ENCODE data around the gene PDE4B.
"Not testable (repeated sequence)": the region's sequence is repeated elsewhere in the genome, so short reads cannot be mapped to it uniquely, and the experiment has no call there.

PDE4B gene

DNA sequence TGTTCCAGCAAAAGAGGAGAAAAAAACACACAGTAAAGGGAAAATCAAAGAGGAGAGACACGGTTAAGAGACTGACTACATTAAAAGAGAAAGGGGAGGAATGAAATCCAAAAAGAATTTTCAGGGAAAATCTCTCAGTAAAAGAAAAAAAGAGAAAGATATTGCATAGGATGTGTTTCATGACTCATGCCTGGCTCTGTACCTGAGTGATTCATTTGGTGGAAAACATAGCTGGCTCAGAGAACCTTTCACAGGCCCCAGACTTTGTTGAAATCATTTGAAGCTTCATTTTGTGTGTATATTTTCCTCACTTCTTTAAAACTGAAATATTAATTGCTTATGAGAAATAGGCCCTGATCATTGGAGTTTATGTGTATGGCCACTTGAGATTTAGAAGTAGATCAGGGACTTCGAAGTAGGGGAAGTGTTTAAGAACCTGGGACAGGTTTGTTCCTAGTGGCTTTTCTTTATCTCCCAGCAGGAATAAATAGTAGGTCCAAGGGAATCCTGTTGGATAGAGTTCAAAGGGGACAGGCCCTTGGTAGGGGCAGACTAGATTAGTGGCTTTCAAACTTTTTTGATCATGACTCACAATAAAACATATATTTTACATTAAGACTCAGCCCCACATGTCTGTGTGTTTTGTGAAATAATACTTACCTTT is 502.1 kb downstream of the PDE4B start:
- no peak for DNase-seq

GRCh38 chr1:66295803-66296202 is 503.1 kb downstream of the PDE4B start:
- DNase-seq = no peak

- no peak for DNase-seq
Observed at GRCh38 chr1:66296370-66296769, 503.7 kb downstream of the PDE4B start.

DNA sequence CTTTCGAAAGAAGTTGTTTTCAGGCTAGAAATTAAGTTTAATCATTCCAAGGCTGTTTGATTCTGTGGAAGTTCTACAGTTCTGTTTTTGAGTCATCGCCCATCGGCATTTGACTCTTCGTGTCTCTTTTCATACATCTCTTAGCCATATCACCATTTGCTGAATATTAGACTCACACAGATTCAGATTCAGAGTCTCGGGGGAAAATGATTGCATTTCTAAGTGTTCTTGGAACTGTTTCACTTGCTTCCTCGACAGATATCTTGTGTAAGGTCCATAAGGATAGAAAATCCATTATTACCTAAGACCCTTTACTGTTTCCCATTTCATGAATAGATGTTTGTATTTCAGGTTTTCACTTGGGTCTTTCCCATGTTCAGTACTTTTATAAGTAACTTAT is 504.3 kb downstream of the PDE4B start:
- DNase-seq = no peak

DNA sequence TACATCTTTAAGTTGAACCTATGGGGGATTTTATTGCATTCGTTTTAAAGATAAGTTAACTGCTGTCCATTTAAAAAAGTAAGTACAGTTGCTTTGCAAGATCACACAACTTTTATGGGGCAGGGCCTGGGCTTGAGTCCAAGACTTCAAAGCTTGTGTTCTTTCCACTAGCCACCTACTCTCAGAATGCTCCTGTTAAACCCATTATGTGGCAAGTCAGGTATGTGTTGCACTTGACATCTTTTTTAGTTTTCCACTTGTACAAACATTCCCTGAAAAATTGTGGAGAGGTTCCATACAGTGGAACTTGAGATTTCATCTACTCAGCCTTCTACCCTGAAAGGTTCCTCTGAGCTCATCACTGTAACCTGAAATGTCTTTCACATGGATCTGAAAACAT is 505.8 kb downstream of the PDE4B start:
- no peak for DNase-seq

DNA sequence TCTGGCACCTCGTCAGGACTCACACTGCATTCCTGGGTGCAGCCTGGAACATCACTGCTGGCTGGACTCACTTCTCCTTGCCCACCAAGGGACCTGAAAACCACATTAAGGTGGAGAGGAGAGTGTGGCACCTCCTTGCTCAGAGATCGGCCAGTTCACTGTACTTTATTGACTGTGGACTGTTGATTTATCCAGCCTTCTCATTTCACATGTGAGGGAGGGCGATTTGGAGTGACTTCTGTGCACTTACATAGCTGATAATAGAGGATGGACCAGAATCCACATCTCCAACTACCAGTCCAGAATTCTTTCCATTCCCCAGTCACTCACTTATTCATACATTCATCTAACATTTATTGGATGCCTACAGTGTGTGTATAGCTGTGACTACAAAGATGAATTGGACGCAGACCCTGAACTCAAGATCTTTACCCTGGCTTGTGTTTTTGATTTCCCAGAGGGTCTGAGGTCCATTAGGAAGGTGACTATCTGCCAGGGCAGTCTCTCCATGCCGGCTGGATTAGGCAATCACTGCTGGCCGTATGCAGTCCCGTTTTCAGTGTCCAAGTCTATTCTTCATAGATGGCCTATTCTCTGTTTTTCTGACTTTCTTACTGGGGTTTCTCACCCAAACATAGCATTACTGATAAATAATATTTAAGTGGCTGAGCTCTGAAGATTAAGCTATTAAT is 507.7 kb downstream of the PDE4B start:
- no peak for DNase-seq

DNA sequence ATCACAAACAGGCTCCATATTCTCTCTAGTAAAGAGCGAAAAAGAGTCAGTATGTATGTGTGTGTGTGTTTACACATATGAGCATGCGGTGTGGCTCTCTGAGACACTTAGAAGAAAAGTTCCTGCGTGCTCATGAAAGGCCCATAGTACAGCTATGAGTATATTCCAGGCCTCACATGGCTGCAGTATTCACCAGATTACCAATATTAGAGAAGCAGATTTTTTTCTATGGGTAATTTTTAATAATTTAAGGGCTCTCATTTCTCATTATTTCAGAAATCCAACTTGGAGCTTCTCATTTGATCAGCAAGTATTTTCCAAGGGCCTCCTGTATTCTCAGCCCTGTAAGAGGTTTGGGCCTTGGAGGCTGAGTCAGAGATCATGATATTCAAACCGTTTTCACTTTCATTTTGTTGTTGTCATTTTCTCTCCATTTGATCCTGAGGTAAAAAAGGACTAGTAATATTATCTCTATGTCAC is 508.3 kb downstream of the PDE4B start:
- peak in 3 of 6 experiments; percentile 2 to 56 (median 50) for DNase-seq

DNA sequence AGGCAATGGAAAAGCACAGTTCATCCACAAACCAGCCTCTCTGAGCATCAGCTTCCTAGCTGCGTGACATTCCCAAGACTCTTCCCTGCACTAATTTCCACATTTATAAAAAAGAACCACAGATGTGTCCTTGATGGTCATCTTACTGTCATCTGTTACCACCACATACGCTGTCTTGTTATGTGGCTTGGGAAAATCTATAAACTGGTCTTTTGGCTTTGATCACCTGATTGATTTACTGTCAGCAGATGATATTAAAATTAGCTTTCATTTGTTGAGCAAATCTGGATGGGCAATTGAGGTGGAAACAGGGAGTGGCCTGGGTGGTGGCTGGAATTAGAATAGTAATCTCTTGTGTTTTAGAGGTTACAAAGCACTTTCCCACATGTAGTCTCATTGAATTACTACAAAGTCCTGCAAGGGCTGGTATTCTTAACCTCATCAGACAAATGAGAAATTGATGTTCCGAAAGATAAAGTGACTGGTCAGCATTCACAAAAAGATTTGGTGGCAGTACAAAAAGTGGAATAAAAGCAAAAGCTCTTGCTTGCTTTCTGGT is 509.6 kb downstream of the PDE4B start:
- DNase-seq = no peak

- DNase-seq = no peak
Observed at GRCh38 chr1:66302815-66303214, 510.1 kb downstream of the PDE4B start.

DNA sequence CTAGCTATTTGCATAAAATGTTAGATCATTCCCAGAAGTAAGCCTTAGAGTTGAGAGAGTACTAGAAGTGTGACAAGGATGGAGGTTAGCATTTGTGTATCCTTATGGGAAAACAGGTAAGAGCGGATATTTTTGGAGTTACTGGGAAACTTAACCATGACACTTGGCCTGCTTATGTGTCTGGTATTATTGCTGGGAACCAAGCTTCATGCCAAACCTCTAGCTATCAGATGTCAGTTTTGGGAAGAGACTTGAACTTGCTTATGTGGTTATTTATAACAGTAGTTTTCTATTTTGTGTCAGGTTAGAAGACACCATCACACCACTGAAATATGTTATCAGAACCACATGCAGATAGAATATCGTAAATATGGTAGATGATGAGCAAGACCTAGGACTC is 511.0 kb downstream of the PDE4B start:
- DNase-seq = no peak

DNA sequence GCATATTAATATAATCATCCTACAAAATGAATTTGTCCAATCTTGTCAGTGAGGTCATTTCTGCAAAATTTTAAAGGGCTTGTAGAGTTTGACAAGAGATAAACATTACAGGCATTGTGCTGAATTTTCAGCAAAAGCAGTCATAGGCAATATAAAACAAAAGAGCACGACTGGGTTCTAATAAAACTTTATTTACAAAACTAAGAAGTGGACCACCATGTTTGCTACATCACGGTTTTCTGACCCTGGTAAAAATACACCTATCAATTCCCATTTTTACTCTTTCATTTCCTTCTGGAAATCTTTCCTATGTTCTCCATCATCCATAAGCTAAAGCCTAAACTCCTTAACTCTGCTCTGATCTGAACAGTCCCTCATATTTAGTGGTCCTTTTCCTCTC is 511.4 kb downstream of the PDE4B start:
- DNase-seq = no peak

DNA sequence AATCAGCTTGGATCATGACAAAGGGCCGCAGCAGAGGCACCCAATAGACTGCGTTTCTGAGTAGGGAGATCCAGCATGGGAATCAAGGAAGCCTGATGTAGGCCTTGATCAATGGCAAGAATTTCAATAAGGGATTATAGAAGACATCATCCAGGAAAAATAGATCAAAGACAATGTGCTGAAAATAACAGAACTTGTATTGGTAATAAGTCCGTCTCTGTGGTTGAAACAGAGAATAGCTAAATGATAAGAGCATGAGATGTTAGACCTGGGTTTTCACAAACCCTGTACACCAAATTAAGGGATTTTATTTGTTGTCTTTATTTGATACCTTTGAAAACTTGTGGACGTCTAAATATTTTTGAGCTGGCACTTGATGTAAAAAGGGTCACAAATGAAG is 513.2 kb downstream of the PDE4B start:
- DNase-seq = no peak

DNA sequence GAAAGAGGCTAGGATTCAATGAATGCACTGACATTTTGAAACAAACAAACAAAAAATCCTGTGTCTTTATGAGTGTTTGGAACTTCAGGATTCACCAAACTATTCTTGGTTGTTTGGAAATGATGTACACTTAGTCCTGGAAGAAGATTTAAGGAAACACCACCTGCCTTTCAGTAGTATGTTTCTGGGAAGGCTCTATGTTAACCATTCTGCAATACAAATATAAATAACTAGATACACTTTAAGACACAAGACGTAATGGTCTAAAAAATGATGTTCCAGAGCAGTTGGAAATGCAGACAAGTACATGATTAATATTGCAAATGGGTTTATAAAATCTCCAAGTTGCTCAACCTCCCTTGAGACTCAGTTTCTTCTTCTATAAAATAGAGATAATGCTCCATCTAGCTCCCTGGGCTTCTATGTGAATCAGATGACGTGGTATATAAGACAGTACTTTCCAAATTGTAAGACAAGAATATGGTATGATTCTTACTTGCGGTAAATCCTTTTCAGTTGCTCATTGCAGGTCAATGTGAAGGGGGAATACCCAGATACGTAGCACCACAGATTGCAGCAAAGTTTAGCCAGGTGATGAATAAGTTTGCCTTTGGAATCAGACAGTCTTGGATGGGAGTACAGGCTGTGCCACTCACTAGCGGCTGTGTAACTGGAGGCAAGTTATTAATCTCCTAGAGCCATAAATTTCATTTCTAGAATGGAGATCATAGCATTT is 516.5 kb downstream of the PDE4B start:
- no peak for DNase-seq

- no peak for DNase-seq
Observed at GRCh38 chr1:66311092-66311491, 518.4 kb downstream of the PDE4B start.

DNA sequence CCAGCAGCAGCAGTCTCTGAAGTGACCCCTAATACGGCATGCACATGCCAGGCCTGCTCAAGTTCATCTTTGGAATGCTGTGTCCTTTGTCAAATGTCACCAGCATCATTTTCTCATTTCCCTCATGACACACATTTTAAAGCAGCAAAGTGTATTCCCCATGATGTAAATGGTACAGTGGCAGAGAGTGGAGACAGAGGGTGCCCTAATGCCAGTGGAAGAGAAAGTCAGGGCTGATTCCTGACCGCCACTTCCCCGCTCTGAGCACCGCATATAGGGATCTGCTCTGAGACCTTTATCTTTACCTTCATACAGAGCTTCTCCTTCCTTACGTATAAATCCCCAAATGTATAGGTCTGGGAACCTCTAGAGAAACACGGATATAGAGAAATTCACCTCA is 518.9 kb downstream of the PDE4B start:
- no peak for DNase-seq

GRCh38 chr1:66312271-66312990 is 519.7 kb downstream of the PDE4B start:
- DNase-seq = no peak

- DNase-seq = no peak
Observed at GRCh38 chr1:66313429-66313828, 520.7 kb downstream of the PDE4B start.

- no peak for DNase-seq
Observed at GRCh38 chr1:66315671-66316070, 523.0 kb downstream of the PDE4B start.

DNA sequence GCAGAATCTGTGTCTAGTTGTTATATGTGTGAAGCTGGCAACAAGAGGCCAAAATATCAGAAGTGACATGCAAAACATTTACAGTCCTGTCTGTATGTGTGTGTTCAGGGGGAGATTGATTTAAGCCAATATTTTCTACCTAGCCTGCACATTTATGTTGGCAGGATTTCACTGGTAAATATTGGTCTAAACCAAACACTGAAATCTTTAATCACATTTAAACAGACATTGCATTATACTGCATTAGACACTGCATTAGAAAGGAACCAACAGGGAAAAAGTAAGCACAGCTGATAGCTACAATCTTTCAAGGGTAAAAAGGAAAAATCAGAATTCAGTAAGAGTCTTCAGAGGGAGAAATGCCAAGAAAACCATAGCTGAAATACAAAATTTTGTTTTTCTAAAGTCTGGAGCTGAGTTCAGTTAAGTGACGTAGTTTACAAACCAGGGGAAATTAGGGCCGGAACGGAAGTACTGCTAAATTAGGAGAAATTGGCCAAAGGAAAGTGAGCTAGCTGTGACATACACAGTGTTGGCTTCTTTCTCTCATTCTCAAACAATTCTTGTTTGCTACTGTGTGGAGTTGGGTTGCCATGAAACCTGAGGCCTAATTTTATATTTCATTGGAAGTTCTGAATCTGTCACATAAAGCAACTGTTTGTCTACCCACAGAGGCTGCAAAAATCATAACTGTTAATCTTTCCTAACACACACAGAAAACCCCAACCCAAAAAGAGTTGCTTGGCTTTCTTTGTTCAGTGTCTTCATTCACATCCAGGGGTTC is 524.0 kb downstream of the PDE4B start:
- peak in 1 of 6 experiments; percentile 9 for DNase-seq

DNA sequence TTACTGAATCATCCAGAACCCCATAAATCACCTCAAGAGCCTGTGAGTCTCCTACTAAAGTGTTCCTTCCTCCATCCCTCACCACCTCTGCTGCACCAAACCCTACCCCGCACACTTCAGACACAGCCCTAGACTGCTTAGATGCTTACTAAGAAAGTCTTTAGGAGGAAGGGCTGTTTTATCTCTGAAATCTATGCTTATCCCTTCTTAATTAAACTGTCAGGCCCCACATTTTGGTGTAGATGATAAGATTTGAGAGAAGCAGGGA is 524.5 kb downstream of the PDE4B start:
- no peak for DNase-seq

DNA sequence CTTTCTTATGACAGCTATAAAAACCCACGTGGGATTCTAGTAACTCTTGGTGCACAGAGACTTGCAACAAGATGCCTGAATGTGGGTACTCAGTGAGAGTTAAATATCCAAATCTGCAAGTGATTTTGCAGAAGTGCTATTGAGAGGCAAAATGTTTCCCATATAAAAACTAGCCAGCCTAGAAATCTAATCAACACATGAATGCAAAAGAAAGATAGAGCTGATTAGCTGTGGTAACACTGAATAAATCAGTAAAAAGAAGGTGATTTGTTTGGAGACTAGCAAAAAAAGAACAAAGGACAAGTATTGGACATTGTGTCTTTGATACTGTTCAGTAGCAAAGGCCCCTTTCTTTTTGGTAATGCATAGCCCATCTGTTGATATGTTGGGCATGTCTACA is 527.5 kb downstream of the PDE4B start:
- no peak for DNase-seq

DNA sequence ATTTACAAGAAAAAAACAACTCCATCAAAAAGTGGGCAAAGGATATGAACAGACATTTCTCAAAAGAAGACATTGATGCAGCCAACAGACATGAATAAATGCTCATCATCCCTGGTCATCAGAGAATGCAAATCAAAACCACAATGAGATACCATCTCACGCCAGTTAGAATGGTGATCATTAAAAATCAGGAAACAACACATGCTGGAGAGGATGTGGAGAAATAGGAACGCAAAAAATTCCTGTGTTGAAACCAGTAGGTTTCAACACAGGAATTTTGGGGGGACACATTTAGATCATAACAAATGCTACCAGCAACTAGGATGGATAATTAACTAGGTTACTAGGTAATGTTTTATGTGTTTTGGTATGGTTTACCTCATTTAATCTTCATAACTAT is 529.8 kb downstream of the PDE4B start:
- DNase-seq = not testable (repeated sequence)

All from stimulated activated naive CD4-positive, alpha-beta T cell (primary cell).